Right ventricle myocardium inferior (tissue), 1 donor: ENCODE data around the gene ZFP14. TPM values are rescaled to one million over a fixed set of nuclear protein-coding genes. Genes with fewer than 3 reads are reported as not detected.
"Not testable (repeated sequence)": the region's sequence is repeated elsewhere in the genome, so short reads cannot be mapped to it uniquely, and the experiment has no call there.

Source experiments
- ATAC-seq: fragments of 200-7000 bp; cut with Tn5 transposase; one replicate; pipeline ENCODE4 v1.9.1; 2020; ENCODE audit warnings: mild to moderate bottlenecking, moderate library complexity
- DNase-seq: peaks from one replicate; pipeline ENCODE4 v3.0.0; 2021; ENCODE audit errors: missing footprints
- intact Hi-C: fragments of 100-400 bp; cut with DNase I; formaldehyde crosslinking; loops from one replicate; pipeline ENCODE4 v1.11.0; 2022
- total RNA-seq: library from RNA; stranded (reverse); fragmentation: NEBNext Ultra II Directional; extraction: Animal tissue kit (Norgen Biotek cat#: 25700); gene quantifications from one replicate; pipeline ENCODE4 v1.2.1, GENCODE V29; 2021
- donor health status: DM: no; HTN: yes; CAD: no; lungs with severe emphysema.

Gene ZFP14
- total RNA-seq, 1 donor from 2014 or later = 3.2 TPM

DNA sequence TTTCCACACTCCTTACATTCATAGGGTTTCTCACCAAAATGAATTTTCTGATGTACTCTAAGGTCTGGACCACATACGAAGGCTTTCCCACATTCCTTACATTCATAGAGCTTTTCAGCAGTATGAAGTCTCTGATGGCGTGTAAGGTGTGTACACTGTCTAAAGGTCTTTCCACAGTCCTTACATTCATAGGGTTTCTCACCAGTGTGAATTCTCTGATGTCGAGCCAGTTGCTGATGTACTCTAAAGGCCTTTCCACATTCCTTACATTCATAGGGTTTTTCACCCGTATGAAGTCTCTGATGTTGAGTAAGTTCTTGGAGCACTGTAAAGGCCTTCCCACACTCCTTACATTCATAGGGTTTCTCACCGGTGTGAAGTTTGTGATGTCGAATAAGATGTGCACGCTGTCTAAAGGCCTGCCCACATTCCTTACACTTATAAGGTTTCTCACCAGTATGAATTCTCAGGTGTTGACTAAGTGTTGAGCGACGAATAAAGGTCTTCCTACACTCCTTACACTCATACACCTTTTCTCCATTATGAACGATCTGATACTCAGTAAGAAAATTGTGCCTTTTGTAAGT lies 38.1 kb downstream of the ZFP14 start:
- no peak for ATAC-seq
- DNase-seq = no peak
- intact Hi-C loops = no loop called here

- DNase-seq (peak; percentile 85), ATAC-seq (peak; percentile 99)
- intact Hi-C loops = no loop called here
Measured at GRCh38 chr19:36331353-36332228, 47.4 kb downstream of the ZFP14 start.

- DNase-seq (no peak), ATAC-seq (no peak)
- intact Hi-C loops = no loop called here
Measured at GRCh38 chr19:36330216-36330615, 48.8 kb downstream of the ZFP14 start.

GRCh38 chr19:36329534-36329933 lies 49.5 kb downstream of the ZFP14 start:
- DNase-seq, intact Hi-C loops, ATAC-seq: not testable (repeated sequence)

GRCh38 chr19:36326649-36327048 lies 52.4 kb downstream of the ZFP14 start:
- ATAC-seq = not testable (repeated sequence)

GRCh38 chr19:36315164-36315563 lies 63.8 kb downstream of the ZFP14 start:
- DNase-seq, intact Hi-C loops, ATAC-seq: not testable (repeated sequence)

More at GRCh38 chr19:36326649-36327048, 52.4 kb downstream of the ZFP14 start:
- intact Hi-C loops, DNase-seq: not testable (repeated sequence)

- ATAC-seq, DNase-seq, intact Hi-C loops: not testable (repeated sequence)
Measured at GRCh38 chr19:36314053-36314452, 64.9 kb downstream of the ZFP14 start.

- intact Hi-C loops, DNase-seq, ATAC-seq: not testable (repeated sequence)
Measured at GRCh38 chr19:36311098-36311760, 67.8 kb downstream of the ZFP14 start.

DNA sequence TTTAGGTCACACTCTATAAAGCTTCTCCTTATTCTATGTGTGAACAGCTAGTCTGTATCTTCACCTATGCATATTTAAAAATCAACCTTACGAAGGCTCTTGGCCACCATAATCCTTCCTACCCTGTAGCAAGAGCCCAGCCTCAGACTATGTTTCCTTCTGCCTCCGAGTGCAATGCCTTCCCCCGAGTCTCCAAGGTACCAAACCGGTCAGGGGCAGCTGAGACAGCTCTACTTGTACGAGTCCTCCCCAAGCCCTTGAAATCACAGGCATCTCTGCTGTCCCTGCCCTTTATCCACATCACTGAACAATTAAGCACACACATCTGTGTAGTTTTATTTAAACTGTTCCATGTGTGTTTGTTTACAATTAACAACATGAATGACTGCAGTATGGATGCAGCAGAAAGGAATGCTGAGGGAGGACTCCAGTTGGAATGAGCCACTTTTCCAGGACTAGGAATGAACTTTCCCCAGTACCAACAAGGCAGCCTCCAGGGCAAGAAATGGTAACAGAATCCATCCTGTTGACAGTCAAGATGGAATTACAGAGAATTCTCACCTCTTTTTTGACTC lies 68.5 kb downstream of the ZFP14 start:
- intact Hi-C loops, ATAC-seq, DNase-seq: not testable (repeated sequence)

GRCh38 chr19:36309759-36310158 lies 69.2 kb downstream of the ZFP14 start:
- ATAC-seq, DNase-seq, intact Hi-C loops: not testable (repeated sequence)

GRCh38 chr19:36309309-36309708 lies 69.7 kb downstream of the ZFP14 start:
- ATAC-seq, DNase-seq, intact Hi-C loops: not testable (repeated sequence)

GRCh38 chr19:36292317-36292716 lies 86.7 kb downstream of the ZFP14 start:
- DNase-seq, ATAC-seq, intact Hi-C loops: not testable (repeated sequence)

Other genes with a start within 250 kb of the ZFP14 start
- 854 TPM for gene CAPNS1, start 239.1 kb downstream of the ZFP14 start, total RNA-seq
- gene COX7A1, start 226.8 kb downstream of the ZFP14 start, total RNA-seq = 3,337 TPM
- gene ZNF565, start 164.5 kb downstream of the ZFP14 start, total RNA-seq = 4.6 TPM
- gene ZNF146, start 164.1 kb downstream of the ZFP14 start, total RNA-seq = 34.3 TPM
- gene ZFP82, start 39.4 kb upstream of the ZFP14 start, total RNA-seq = 4.3 TPM
- gene ZNF566, start 110.4 kb upstream of the ZFP14 start, total RNA-seq = 11.5 TPM
- 9.1 TPM for gene ZNF260, start 149.1 kb upstream of the ZFP14 start, total RNA-seq
- 15.3 TPM for gene ZNF529, start 194.1 kb upstream of the ZFP14 start, total RNA-seq
- 19.5 TPM for gene ZNF382, start 226.1 kb upstream of the ZFP14 start, total RNA-seq